HG03460 (cell line): ENCODE data around the gene SSB.
"Not testable (repeated sequence)": the region's sequence is repeated elsewhere in the genome, so short reads cannot be mapped to it uniquely, and the experiment has no call there.

ENCODE experiments used
- ATAC-seq: cut with Tn5 transposase; IDR thresholded peaks from one replicate; pipeline ENCODE4 v1.9.1; 2021; ENCODE audit not compliant: unreplicated experiment

The SSB gene

GRCh38 chr2:169828141-169828811, 29.6 kb downstream of the SSB start:
- ATAC-seq: peak; percentile 25

GRCh38 chr2:169834401-169834800, 35.7 kb downstream of the SSB start:
- ATAC-seq: no peak

- ATAC-seq: no peak
These were observed 40.2 kb downstream of the SSB start for GRCh38 chr2:169838743-169839489.

- ATAC-seq: no peak
These were observed 41.5 kb downstream of the SSB start for GRCh38 chr2:169839954-169840746.

GRCh38 chr2:169840747-169841142, 42.1 kb downstream of the SSB start:
- no peak for ATAC-seq

- ATAC-seq: not testable (repeated sequence)
These were observed 43.0 kb downstream of the SSB start for GRCh38 chr2:169841625-169842024.

GRCh38 chr2:169845016-169845415, 46.3 kb downstream of the SSB start:
- no peak for ATAC-seq

- not testable (repeated sequence) for ATAC-seq
These were observed 50.5 kb downstream of the SSB start for GRCh38 chr2:169848959-169849693.

GRCh38 chr2:169849710-169850109, 51.0 kb downstream of the SSB start:
- ATAC-seq: no peak

- ATAC-seq: no peak
These were observed 54.5 kb downstream of the SSB start for GRCh38 chr2:169853041-169853668.

- ATAC-seq: not testable (repeated sequence)
These were observed 56.9 kb downstream of the SSB start for GRCh38 chr2:169855281-169856258.

GRCh38 chr2:169859423-169859822, 60.8 kb downstream of the SSB start:
- ATAC-seq: no peak

GRCh38 chr2:169860149-169860548, 61.5 kb downstream of the SSB start:
- ATAC-seq: no peak
